Measurements from ENCODE around the gene NOL4. TPM values are rescaled to one million over a fixed set of nuclear protein-coding genes. Genes with fewer than 3 reads are reported as not detected.
"Not testable (repeated sequence)": the region's sequence is repeated elsewhere in the genome, so short reads cannot be mapped to it uniquely, and the experiment has no call there.

NOL4 gene
- total RNA-seq = not detected

GRCh38 chr18:34224423-34225217 lies at the start of gene NOL4:
TSS of gene NOL4 (minus strand) at chr18:34224913. CDS start at chr18:34223253, 1,660 bp downstream.
- Mint-ChIP-seq H3K27me3 (peaks cover 17 to 19% of the 10 kb centered on the region in 2 donors), H3K4me1 (ENCODE audit: low read depth in 2 of 2) (no peaks in the 10 kb centered on the region), H3K27ac (no peak within 1 kb of the TSS), H3K9me3 (peaks cover 10% of the 10 kb centered on the region), H3K4me3 (no peak within 1 kb of the TSS), H3K36me3 (peaks cover 4% of the 10 kb centered on the region)
- no peak for ATAC-seq
- DNase-seq (ENCODE audit: low spot score) = no peak

DNA sequence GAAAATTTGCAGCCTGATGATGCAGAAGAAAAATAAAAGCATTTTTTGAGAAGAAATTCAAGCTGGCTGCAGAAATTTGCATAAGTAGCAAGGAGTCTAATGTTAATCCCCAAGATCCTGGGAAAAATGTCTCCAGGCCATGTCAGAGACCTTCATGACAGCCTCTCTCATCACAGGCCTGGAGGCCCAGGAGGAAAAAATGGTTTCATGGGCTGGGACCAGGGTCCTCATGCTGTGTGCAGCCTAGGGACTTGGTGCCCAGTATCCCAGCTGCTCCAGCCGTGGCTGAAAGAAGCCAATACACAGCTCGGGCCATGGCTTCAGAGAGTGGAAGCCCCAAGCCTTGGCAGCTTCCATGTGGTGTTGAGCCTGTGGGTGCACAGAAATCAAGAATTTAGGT lies 41.3 kb upstream of the NOL4 start:
- H3K4me1 Mint-ChIP-seq (ENCODE audit: low read depth in 2 of 2); H3K36me3 Mint-ChIP-seq; H3K27me3 Mint-ChIP-seq; ATAC-seq; H3K27ac Mint-ChIP-seq; DNase-seq (ENCODE audit: low spot score); H3K4me3 Mint-ChIP-seq: not testable (repeated sequence)
- peaks cover 13% of the 10 kb centered on the region for H3K9me3 Mint-ChIP-seq

- Mint-ChIP-seq H3K27ac (no peak overlapping the region), H3K9me3 (peaks cover 12% of the 10 kb centered on the region), H3K4me1 (ENCODE audit: low read depth in 2 of 2) (no peaks in the 10 kb centered on the region), H3K36me3 (peaks cover 6% of the 10 kb centered on the region), H3K4me3 (no peak overlapping the region), H3K27me3 (no peaks in the 10 kb centered on the region)
- DNase-seq (ENCODE audit: low spot score) (no peak), ATAC-seq (no peak)
Measured at GRCh38 chr18:34261865-34262780, 37.4 kb upstream of the NOL4 start.

DNA sequence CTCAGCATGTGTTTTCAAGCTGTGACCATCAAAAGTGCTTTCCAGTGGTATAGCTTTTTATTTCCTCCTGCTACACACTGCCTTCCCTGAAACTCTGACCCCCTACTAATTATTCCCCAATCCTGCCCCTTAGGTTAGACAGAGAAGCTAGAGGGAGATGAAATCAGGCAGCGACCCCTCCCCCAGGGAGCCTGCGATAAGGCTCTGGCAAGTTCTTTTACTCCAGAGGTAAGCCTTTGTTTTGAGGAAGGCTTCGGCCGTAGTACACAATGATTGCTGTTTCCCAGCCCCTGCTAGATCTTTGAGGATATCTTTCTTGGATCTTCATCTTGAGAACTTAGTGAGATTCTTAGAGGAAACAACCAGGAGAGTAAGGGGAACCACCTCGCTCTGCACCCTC lies 33.5 kb upstream of the NOL4 start:
- no peak for ATAC-seq
- no peak overlapping the region for H3K4me3 Mint-ChIP-seq
- no peaks in the 10 kb centered on the region for H3K27me3 Mint-ChIP-seq
- H3K9me3 Mint-ChIP-seq = peaks cover 3% of the 10 kb centered on the region
- no peaks in the 10 kb centered on the region for H3K4me1 Mint-ChIP-seq (ENCODE audit: low read depth in 2 of 2)
- no peak overlapping the region for H3K27ac Mint-ChIP-seq
- H3K36me3 Mint-ChIP-seq = no peaks in the 10 kb centered on the region
- DNase-seq (ENCODE audit: low spot score) = no peak

DNA sequence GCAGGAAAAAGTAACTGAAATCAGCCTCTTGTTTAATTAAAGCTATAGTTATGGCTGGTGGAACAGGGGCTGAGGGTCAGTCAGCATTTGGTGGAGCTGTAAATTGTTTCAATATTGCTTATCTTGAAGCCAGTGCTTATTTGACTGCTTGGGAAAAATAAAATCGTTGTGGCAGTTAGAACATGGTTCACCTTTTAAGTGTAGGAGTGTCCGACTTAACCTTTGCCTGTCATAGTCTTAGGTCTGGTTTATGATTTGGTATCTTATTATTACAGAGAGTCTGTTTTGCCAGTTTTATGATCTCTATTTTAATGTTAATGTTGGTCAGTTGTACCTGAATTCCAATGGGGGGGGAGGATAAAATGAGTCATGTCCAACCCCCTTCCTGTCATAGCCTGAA lies 27.2 kb upstream of the NOL4 start:
- H3K27ac Mint-ChIP-seq = no peak overlapping the region
- DNase-seq (ENCODE audit: low spot score) (no peak), ATAC-seq (no peak)
- peaks cover 15% of the 10 kb centered on the region for H3K9me3 Mint-ChIP-seq
- peaks cover 8% of the 10 kb centered on the region for H3K36me3 Mint-ChIP-seq
- H3K4me3 Mint-ChIP-seq = no peak overlapping the region
- no peaks in the 10 kb centered on the region for H3K27me3 Mint-ChIP-seq
- H3K4me1 Mint-ChIP-seq (ENCODE audit: low read depth in 2 of 2) = no peaks in the 10 kb centered on the region

DNA sequence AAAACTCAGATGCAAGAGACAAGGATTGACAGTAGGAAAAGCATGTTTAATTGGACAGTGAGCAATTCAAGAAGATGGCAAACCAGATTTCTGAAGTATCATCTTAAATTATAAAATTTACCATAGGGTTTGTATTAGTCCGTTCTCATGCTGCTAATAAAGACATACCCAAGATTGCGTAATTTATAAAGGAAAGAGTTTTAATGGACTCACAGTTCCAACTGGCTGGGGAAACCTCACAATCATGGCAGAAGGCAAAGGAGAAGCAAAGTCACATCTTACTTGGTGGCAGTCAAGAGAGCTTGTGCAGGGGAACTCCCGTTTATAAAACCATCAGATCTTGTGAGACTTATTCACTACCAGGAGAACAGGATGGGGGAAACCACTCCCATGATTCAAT lies 24.0 kb upstream of the NOL4 start:
- no peak overlapping the region for H3K4me3 Mint-ChIP-seq

DNA sequence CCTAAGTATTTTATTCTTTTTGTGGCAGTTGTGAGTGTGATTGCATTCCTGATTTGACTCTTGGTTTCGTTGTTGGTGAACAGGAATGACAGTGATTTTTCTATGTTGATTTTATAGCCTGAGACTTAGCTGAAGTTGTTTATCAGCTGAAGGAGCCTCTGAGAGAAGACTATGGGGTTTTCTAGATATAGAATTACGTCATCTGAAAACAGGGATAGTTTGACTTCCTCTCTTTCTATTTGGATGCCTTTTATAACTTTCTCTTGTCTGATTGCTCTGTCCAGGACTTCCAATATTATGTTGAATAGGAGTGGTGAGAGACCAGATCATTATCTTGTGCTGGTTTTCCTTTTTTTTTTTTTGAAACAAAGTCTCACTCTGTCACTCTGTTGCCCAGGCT lies 18.0 kb upstream of the NOL4 start:
- no peaks in the 10 kb centered on the region for H3K4me1 Mint-ChIP-seq (ENCODE audit: low read depth in 2 of 2)
- H3K36me3 Mint-ChIP-seq = peaks cover 6% of the 10 kb centered on the region
- H3K4me3 Mint-ChIP-seq = no peak overlapping the region
- no peak overlapping the region for H3K27ac Mint-ChIP-seq
- DNase-seq (ENCODE audit: low spot score) (no peak), ATAC-seq (no peak)
- peaks cover 19% of the 10 kb centered on the region for H3K9me3 Mint-ChIP-seq
- H3K27me3 Mint-ChIP-seq = no peaks in the 10 kb centered on the region

More for the DNA sequence above, 24.0 kb upstream of the NOL4 start:
- Mint-ChIP-seq H3K9me3 (peaks cover 25% of the 10 kb centered on the region), H3K27me3 (no peaks in the 10 kb centered on the region), H3K27ac (no peak overlapping the region), H3K36me3 (peaks cover 8% of the 10 kb centered on the region), H3K4me1 (ENCODE audit: low read depth in 2 of 2) (no peaks in the 10 kb centered on the region)
- DNase-seq (ENCODE audit: low spot score) = no peak
- no peak for ATAC-seq

DNA sequence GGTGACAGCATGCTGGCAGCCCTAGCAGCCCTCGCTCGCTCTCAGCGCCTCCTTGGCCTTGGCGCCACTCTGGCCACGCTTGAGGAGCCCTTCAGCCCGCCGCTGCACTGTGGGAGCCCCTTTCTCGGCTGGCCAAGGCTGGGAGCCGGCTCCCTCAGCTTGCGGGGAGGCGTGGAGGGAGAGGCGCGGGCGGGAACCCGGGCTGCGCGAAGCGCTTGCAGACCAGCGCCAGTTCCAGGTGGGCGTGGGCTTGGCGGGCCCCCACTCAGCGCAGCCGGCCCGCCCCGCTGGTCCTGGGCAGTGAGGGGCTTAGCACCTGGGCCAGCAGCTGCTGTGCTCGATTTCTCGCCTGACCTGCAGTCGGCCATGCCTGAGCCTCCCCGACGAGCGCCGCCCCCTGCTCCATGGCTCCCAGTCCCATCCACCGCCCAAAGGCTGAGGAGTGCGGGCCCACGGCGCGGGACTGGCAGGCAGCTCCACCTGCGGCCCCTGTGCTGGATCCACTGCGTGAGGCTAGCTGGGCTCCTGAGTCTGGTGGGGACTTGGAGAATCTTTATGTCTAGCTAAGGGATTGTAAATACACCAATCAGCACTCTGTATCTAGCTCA lies 9.2 kb upstream of the NOL4 start:
- DNase-seq (ENCODE audit: low spot score); H3K4me3 Mint-ChIP-seq; H3K36me3 Mint-ChIP-seq; H3K27ac Mint-ChIP-seq; ATAC-seq; H3K27me3 Mint-ChIP-seq; H3K4me1 Mint-ChIP-seq (ENCODE audit: low read depth in 2 of 2); H3K9me3 Mint-ChIP-seq: not testable (repeated sequence)

- H3K36me3 Mint-ChIP-seq = peaks cover 4% of the 10 kb centered on the region
Measured at GRCh38 chr18:34225218-34225553, 473 bp upstream of the NOL4 start.

GRCh38 chr18:34223893-34224422 lies 755 bp downstream of the NOL4 start:
- H3K4me3 Mint-ChIP-seq = no peak overlapping the region
- no peak for ATAC-seq

More at GRCh38 chr18:34225218-34225553, 473 bp upstream of the NOL4 start:
- H3K9me3 Mint-ChIP-seq = peaks cover 10% of the 10 kb centered on the region
- H3K27ac Mint-ChIP-seq = no peak overlapping the region
- DNase-seq (ENCODE audit: low spot score) (no peak), ATAC-seq (no peak)
- no peak overlapping the region for H3K4me3 Mint-ChIP-seq
- no peaks in the 10 kb centered on the region for H3K4me1 Mint-ChIP-seq (ENCODE audit: low read depth in 2 of 2)
- H3K27me3 Mint-ChIP-seq = peaks cover 17% of the 10 kb centered on the region in 2 donors

DNA sequence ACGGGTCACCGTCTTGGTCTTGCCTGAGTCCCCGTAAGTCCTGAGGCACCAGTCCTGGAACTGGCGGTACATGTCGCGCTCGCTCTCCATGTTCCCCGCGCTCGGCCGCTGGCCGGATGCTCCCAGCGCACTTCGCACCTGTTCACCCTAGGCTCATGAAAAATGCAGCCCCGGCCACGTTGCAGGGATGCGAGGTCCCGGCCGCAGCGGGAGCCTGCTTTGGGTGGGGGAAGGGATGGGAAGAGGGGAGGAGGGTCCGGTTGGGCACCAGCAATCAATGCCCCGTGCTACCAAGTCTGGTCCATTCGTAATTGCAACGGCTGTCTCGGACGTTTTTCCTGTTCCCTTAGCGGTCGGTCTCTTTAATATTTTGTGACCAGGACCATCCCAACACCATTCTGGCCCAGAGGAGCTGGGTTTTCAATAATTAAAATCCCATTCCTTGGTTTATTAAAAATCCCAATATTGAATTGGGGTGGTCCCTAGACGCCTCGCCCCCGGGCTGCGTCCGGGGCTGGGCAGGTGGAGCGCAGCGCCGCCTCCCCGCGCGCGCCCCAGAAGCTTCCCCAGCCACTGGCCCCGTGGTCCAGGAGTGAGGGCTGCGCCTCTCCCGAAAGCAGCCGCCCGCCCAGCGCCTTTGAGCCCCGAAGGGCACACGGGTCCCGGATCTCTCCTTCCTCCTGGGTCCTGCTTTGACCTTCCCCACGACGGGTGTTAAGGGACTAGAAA lies 1.4 kb downstream of the NOL4 start:
- H3K9me3 Mint-ChIP-seq = peaks cover 6% of the 10 kb centered on the region
- no peak for DNase-seq (ENCODE audit: low spot score)
- H3K27ac Mint-ChIP-seq = no peak overlapping the region
- no peak for ATAC-seq
- H3K4me1 Mint-ChIP-seq (ENCODE audit: low read depth in 2 of 2) = no peaks in the 10 kb centered on the region
- H3K4me3 Mint-ChIP-seq = no peak overlapping the region
- H3K36me3 Mint-ChIP-seq = peaks cover 4% of the 10 kb centered on the region
- peaks cover 17 to 19% of the 10 kb centered on the region in 2 donors for H3K27me3 Mint-ChIP-seq

More at GRCh38 chr18:34223893-34224422, 755 bp downstream of the NOL4 start:
- H3K27me3 Mint-ChIP-seq = peaks cover 17 to 19% of the 10 kb centered on the region in 2 donors
- H3K27ac Mint-ChIP-seq = no peak overlapping the region
- H3K4me1 Mint-ChIP-seq (ENCODE audit: low read depth in 2 of 2) = no peaks in the 10 kb centered on the region
- H3K9me3 Mint-ChIP-seq = peaks cover 10% of the 10 kb centered on the region
- H3K36me3 Mint-ChIP-seq = peaks cover 4% of the 10 kb centered on the region
- no peak for DNase-seq (ENCODE audit: low spot score)

GRCh38 chr18:34222307-34223163 lies 2.2 kb downstream of the NOL4 start:
- ATAC-seq = peak in 1 of 2 donors; percentile 53
- no peaks in the 10 kb centered on the region for H3K9me3 Mint-ChIP-seq
- peaks cover 17 to 19% of the 10 kb centered on the region in 2 donors for H3K27me3 Mint-ChIP-seq
- DNase-seq (ENCODE audit: low spot score) = no peak
- H3K4me1 Mint-ChIP-seq (ENCODE audit: low read depth in 2 of 2) = no peaks in the 10 kb centered on the region
- peaks cover 4% of the 10 kb centered on the region for H3K36me3 Mint-ChIP-seq
- H3K27ac Mint-ChIP-seq = no peak overlapping the region
- no peak overlapping the region for H3K4me3 Mint-ChIP-seq
